ENCODE results near the gene DHRS2.

DNA sequence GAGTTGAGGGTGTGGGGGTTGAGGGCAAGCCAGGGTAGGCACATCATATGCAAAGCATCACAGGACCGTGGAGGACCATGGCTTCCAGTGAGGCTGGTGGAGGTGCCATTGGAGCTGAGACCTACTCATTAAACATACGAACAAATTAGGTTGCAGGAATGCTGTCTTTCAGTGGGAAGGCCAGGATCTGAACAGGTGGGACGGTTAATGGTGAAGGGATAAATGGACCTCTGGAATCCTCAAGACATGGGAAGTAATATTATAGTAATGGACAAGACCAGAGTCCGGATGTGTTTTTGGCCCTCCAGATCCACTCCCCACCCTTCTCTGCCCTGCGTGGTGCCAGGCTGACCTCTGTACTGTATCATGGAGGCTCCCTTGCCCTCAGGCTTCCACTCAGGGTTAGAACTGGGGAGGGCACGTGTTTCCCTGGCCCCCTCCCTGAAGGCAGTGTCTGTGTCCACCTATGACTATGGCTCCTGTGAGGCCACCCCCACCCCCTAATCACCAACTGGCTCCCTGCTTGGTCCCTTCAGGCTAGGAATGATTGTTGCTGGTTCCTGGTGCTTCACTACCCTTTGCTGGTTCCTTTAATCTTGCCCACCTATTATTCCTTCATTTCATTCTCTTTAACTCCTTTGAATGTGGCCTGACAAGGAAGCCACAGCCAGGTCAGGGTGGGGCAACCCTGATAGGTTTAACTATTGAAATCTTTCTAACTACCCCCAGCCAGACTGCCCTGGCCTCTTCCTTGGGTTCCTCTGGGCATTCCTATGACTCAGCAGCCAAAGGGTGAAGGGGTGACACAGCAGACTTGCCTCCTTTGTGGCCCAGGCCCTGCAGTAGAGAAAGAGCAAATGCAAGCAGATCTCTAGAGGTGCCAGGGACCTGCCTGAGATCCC is 10.7 kb downstream of the DHRS2 start:
- TF ChIP-seq, protein P1, sequence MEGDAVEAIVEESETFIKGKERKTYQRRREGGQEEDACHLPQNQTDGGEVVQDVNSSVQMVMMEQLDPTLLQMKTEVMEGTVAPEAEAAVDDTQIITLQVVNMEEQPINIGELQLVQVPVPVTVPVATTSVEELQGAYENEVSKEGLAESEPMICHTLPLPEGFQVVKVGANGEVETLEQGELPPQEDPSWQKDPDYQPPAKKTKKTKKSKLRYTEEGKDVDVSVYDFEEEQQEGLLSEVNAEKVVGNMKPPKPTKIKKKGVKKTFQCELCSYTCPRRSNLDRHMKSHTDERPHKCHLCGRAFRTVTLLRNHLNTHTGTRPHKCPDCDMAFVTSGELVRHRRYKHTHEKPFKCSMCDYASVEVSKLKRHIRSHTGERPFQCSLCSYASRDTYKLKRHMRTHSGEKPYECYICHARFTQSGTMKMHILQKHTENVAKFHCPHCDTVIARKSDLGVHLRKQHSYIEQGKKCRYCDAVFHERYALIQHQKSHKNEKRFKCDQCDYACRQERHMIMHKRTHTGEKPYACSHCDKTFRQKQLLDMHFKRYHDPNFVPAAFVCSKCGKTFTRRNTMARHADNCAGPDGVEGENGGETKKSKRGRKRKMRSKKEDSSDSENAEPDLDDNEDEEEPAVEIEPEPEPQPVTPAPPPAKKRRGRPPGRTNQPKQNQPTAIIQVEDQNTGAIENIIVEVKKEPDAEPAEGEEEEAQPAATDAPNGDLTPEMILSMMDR (conservative IDR thresholded peaks at IDR 0.05; ENCODE audit: low read depth, low read length), result no peak
- TF ChIP-seq, protein P2, sequence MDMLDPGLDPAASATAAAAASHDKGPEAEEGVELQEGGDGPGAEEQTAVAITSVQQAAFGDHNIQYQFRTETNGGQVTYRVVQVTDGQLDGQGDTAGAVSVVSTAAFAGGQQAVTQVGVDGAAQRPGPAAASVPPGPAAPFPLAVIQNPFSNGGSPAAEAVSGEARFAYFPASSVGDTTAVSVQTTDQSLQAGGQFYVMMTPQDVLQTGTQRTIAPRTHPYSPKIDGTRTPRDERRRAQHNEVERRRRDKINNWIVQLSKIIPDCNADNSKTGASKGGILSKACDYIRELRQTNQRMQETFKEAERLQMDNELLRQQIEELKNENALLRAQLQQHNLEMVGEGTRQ (IDR thresholded peaks at IDR 0.05; ENCODE audit: low read depth, low read length), result no peak
- TF ChIP-seq SMC3 (IDR thresholded peaks at IDR 0.05; ENCODE audit: low read depth, low read length) (no peak), RCOR1 (IDR thresholded peaks at IDR 0.05; ENCODE audit: insufficient replicate concordance, low read length) (no peak), BHLHE40 (IDR thresholded peaks at IDR 0.05; ENCODE audit: low read depth, low read length) (no peak), POLR2A (IDR thresholded peaks at IDR 0.05; ENCODE audit: low read depth, low read length) (no peak), RAD21 (IDR thresholded peaks at IDR 0.05; ENCODE audit: low read length) (no peak), CEBPB (IDR thresholded peaks at IDR 0.05; ENCODE audit: low read depth, low read length) (no peak)
- TF ChIP-seq, protein P3, sequence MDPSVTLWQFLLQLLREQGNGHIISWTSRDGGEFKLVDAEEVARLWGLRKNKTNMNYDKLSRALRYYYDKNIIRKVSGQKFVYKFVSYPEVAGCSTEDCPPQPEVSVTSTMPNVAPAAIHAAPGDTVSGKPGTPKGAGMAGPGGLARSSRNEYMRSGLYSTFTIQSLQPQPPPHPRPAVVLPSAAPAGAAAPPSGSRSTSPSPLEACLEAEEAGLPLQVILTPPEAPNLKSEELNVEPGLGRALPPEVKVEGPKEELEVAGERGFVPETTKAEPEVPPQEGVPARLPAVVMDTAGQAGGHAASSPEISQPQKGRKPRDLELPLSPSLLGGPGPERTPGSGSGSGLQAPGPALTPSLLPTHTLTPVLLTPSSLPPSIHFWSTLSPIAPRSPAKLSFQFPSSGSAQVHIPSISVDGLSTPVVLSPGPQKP (IDR thresholded peaks at IDR 0.05; ENCODE audit: borderline replicate concordance, low read depth, low read length), result no peak
